GM12801 (cell line): Measurements from ENCODE around the gene CAMSAP2.

Experiments
- CTCF ChIP-seq: IDR thresholded peaks from one replicate; pipeline ENCODE4 v1.5.1; 2011; ENCODE audit warnings: control low read depth; ENCODE audit not compliant: insufficient read length; ENCODE audit errors: extremely low read depth

The CAMSAP2 gene, protein sequence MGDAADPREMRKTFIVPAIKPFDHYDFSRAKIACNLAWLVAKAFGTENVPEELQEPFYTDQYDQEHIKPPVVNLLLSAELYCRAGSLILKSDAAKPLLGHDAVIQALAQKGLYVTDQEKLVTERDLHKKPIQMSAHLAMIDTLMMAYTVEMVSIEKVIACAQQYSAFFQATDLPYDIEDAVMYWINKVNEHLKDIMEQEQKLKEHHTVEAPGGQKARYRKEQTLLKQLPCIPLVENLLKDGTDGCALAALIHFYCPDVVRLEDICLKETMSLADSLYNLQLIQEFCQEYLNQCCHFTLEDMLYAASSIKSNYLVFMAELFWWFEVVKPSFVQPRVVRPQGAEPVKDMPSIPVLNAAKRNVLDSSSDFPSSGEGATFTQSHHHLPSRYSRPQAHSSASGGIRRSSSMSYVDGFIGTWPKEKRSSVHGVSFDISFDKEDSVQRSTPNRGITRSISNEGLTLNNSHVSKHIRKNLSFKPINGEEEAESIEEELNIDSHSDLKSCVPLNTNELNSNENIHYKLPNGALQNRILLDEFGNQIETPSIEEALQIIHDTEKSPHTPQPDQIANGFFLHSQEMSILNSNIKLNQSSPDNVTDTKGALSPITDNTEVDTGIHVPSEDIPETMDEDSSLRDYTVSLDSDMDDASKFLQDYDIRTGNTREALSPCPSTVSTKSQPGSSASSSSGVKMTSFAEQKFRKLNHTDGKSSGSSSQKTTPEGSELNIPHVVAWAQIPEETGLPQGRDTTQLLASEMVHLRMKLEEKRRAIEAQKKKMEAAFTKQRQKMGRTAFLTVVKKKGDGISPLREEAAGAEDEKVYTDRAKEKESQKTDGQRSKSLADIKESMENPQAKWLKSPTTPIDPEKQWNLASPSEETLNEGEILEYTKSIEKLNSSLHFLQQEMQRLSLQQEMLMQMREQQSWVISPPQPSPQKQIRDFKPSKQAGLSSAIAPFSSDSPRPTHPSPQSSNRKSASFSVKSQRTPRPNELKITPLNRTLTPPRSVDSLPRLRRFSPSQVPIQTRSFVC (N-terminal part only)

DNA sequence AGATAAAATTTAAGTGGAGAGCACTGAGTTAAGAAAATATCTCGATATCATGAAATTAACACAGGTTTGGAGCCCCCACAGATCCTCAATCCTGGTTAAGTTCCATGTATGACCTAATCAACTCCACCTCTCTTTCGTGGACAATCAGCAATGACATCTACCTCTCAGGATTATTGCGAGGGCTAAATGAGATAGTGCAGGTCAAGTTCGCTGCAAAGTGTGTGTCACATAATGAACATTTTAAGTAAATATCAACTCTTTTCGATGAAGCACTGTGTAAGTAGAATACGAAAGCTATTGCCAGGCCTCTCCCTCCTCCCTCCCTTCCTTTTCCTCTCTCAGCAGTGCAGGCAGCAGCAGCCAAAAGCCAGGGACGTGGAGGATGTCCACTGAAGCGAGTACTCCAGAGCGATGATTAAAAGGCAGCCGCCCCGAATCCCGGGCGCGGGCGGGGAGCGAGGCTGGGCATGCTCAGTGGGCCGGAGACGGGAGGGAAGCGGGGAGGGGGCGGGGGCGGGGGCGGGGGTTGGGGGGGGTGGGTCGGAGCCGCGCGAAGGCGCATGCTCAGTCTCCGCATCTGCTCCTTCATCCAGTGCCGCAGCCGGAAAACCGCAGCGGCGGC is at the start of gene CAMSAP2:
Gene CAMSAP2 (plus strand): TSS at position 567 of the 622 bp plus-strand sequence. CDS start 935 bp downstream, outside the sequence.
- no peak for TF ChIP-seq CTCF

- no peak for TF ChIP-seq CTCF
Observed at GRCh38 chr1:200692316-200692715, 46.4 kb upstream of the CAMSAP2 start.

GRCh38 chr1:200693327-200693726 is 45.4 kb upstream of the CAMSAP2 start:
- TF ChIP-seq CTCF = no peak

DNA sequence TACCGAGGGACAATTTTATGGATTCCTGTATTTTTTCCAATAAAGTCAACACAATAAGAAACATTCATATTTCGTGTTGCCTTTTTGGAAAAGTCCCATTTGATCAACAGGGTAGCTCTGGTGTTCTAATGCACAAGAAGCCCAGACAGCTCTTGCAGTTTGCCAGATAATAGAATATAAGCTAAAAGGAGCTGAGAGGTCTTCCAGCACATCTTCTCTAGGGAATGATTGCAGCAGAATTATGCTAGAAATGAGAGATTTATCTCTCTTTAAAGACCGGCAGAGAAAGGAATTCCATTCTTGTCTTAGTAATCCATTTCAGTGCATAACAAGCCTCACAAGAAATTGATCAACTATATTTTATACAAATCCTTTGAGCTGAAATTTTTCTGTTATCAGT is 44.0 kb upstream of the CAMSAP2 start:
- no peak for TF ChIP-seq CTCF

DNA sequence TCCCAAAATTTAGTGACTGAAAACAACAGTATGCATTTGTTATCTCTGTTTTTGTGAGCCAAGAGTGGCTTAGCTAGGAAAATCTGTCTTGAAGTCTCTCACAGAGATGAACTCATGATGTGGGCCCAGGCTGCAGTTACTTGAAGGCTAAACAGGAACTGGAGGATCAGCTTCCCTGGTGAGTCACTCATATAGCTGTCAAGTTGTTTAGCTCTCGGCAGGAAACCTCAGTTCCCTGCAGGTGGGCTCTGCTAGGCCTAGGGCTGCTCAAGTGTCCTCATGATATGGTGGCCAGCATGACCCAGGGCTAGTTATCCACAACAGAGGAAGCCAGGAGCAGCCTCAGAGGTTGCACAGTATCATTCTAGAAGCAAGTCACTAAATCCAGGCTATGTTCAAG is 38.8 kb upstream of the CAMSAP2 start:
- no peak for TF ChIP-seq CTCF

DNA sequence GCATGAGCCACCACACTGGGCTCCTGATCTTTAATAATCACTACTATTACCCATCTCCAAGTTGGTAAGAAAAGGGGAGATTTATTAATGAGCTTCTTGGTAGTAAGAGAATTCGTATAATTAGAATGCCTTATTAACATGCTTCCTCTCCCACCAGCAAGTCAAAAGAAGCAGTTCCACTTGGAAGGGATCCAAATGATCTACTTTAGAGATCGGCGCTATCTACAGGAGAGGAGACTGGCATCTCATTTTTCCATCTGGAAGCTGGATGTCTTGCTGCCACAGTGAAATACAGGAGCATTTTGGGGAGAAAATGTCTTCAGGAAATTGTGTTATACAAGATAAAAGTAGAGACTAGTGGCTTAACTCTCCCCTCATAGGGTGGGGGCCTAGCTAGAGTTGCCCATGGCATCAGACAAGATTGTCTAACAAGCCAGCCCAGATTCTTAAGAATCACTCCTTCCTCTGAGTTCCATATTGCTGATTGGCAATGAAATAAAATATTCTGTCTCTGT is 33.6 kb upstream of the CAMSAP2 start:
- TF ChIP-seq CTCF = no peak
